Left renal cortex interstitium (tissue), 4 donors: ENCODE measurements around the gene DEFB126. TPM values are rescaled to one million over a fixed set of nuclear protein-coding genes. Genes with fewer than 3 reads are reported as not detected.

Source experiments
- polyA plus RNA-seq, 4 donors: library from polyadenylated mRNA; unstranded; fragments of 120-200 nt; gene quantifications; one replicate each; pipeline ENCODE4 v1.2.1, GENCODE V29; 2013; ENCODE audit not compliant: insufficient read length in 4 of 4

DEFB126 gene
- polyA plus RNA-seq, 4 donors: not detected

Other genes starting within 250 kb of the DEFB126 start
- not detected for gene DEFB125, start 54.9 kb upstream of the DEFB126 start, polyA plus RNA-seq
- gene DEFB127, start 14.9 kb downstream of the DEFB126 start, polyA plus RNA-seq: not detected
- gene DEFB128, start 47.1 kb downstream of the DEFB126 start, polyA plus RNA-seq: not detected
- not detected for gene DEFB129, start 84.7 kb downstream of the DEFB126 start, polyA plus RNA-seq
- under 1 TPM in 1 of 4 donors, not detected in 3; 0.10 TPM for gene DEFB132, start 115.1 kb downstream of the DEFB126 start, polyA plus RNA-seq
- 10 to 100 TPM; 32.0 to 43.0 (median 37.6) TPM for gene C20orf96, start 148.2 kb downstream of the DEFB126 start, polyA plus RNA-seq
- 10 to 100 TPM; 41.0 to 59.0 (median 48.3) TPM for gene ZCCHC3, start 155.0 kb downstream of the DEFB126 start, polyA plus RNA-seq
- 10 to 100 TPM; 25.1 to 45.5 (median 36.8) TPM for gene SOX12, start 183.0 kb downstream of the DEFB126 start, polyA plus RNA-seq
- 10 to 100 TPM; 45.3 to 56.4 (median 49.5) TPM for gene NRSN2, start 204.5 kb downstream of the DEFB126 start, polyA plus RNA-seq
- gene TRIB3, start 238.2 kb downstream of the DEFB126 start, polyA plus RNA-seq: 1 to 10 TPM; 3.8 to 5.4 (median 4.1) TPM